Activated CD4-positive, alpha-beta T cell treated with anti-CD3 and anti-CD28 coated beads, Interleukin-2, amount 10 ng/mL, durations not matched to agents 7 days and 5 days (primary cell): Measurements from ENCODE around the gene ZCCHC2. TPM values are rescaled to one million over a fixed set of nuclear protein-coding genes. Genes with fewer than 3 reads are reported as not detected.
A peak's percentile ranks its signal among the peaks of the same experiment; 100 is the strongest.

Experiments used
- CTCF ChIA-PET: fragments of 350-600 bp; sonication (Branson Sonifier 250); formaldehyde crosslinking; loops from one replicate; lab custom pipeline; 2021; ENCODE audit warnings: antibody characterized with exemption; lab: Charles Lee
- POLR2A ChIA-PET: fragments of 350-600 bp; sonication (Branson Sonifier 250); formaldehyde crosslinking; loops from one replicate; lab custom pipeline; 2021; ENCODE audit warnings: antibody characterized with exemption; lab: Charles Lee
- DNase-seq: peaks from one replicate; pipeline ENCODE4 v3.0.0-alpha.2; 2020
- H3K27ac Mint-ChIP-seq: one replicate; pipeline ENCODE4 v1.8.0; 2021; ENCODE audit warnings: mild to moderate bottlenecking, moderate library complexity, mixed read lengths
- H3K27me3 Mint-ChIP-seq: one replicate; pipeline ENCODE4 v1.8.0; 2021; ENCODE audit warnings: mixed read lengths
- H3K36me3 Mint-ChIP-seq: one replicate; pipeline ENCODE4 v1.8.0; 2021; ENCODE audit warnings: low read depth, mixed read lengths
- H3K4me1 Mint-ChIP-seq: one replicate; pipeline ENCODE4 v1.8.0; 2021; ENCODE audit warnings: mixed read lengths
- H3K4me3 Mint-ChIP-seq: one replicate; pipeline ENCODE4 v1.8.0; 2021; ENCODE audit warnings: mild to moderate bottlenecking, moderate library complexity, mixed read lengths
- H3K9me3 Mint-ChIP-seq: one replicate; pipeline ENCODE4 v1.8.0; 2021; ENCODE audit warnings: mixed read lengths
- total RNA-seq, 2 experiments: library from RNA; stranded (reverse); gene quantifications; one replicate each; pipeline ENCODE4 v1.2.3, GENCODE V29; 2021

Gene ZCCHC2
- total RNA-seq, 2 experiments from 2014 or later: 55.1 to 62.5 TPM

DNA sequence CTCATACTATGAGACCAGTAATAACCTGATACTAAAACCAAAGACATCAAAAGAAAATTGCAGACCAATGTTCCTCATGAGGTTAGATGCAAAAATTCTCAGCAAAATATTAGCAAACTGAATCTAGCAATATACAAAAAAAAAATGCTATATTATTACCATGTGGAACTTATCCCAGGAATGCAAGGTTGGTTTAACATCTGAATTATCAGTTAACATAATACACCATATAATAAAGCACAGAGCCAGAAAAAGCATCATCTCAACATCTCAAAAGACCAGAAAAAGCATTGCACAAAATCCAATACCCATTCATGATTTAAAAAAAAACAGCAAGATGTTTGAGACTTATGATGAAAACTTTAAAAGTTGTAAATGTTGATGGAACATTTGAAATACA is 8.3 kb upstream of the ZCCHC2 start:
- Mint-ChIP-seq H3K36me3 (peaks cover 63% of the 10 kb centered on the region), H3K27ac (no peak overlapping the region), H3K4me1 (peaks cover 11% of the 10 kb centered on the region), H3K4me3 (no peak overlapping the region), H3K27me3 (peaks cover 4% of the 10 kb centered on the region), H3K9me3 (peaks cover 58% of the 10 kb centered on the region)
- no peak for DNase-seq
- CTCF ChIA-PET: no interaction called here
- POLR2A ChIA-PET: no interaction called here

- no peak overlapping the region for H3K27ac Mint-ChIP-seq
- ChIA-PET CTCF (no interaction called here), POLR2A (interaction anchor here (0.6 kb wide), 1 partner anchor 49 kb away, joined by 6 read pairs; no protein-coding TSS in a partner anchor)
- no peak for DNase-seq
- peaks cover 21% of the 10 kb centered on the region for H3K4me1 Mint-ChIP-seq
- H3K36me3 Mint-ChIP-seq: peaks cover 67% of the 10 kb centered on the region
- no peak overlapping the region for H3K4me3 Mint-ChIP-seq
- peaks cover 4% of the 10 kb centered on the region for H3K27me3 Mint-ChIP-seq
- H3K9me3 Mint-ChIP-seq: peaks cover 48% of the 10 kb centered on the region
Observed at GRCh38 chr18:62516242-62516641, 6.6 kb upstream of the ZCCHC2 start.

DNA sequence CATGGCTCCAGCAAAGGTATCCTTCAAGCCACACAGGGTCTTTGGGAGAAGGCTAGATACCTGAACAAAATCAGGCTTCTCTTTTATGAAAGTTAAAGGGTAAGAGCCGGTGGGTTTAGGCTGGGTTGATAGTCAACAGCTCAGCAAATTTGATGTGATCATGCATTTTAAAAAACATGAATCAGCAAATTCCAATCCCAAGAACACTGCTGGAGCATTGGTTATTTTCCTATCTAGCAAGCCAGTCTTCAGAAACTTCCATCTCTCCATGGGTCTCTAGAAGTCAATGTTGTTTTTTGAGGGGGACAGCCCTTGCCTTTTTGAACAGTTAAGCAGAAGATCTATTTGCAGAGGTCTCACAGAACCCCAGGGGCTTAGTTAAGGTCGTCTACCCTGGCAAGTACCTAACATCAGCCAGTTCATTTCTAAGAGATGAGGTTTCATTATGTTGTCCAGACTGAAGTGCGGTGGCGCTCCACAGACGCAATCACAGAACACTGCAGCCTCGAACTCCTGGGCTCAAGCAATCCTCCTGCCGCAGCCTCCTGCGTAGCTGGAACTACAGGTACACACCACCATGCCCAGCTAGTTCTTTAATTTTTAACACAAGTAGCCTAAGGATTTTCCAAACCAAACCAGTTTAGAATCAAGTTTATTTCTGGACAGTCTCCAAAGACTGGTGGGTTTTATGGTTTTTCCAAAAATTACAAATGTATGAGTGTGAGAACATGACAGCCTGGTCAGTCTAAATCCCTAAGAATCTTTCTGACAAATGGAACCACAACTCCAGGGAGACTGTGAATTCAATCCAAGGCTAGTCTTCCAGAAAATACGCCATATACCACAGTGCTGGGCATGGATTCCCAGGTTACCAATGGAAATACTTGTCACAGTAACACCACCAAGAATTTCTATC is 4.1 kb upstream of the ZCCHC2 start:
- Mint-ChIP-seq H3K4me1 (peaks cover 25% of the 10 kb centered on the region), H3K27me3 (peaks cover 4% of the 10 kb centered on the region), H3K4me3 (no peak overlapping the region), H3K9me3 (peaks cover 28% of the 10 kb centered on the region), H3K36me3 (peaks cover 48% of the 10 kb centered on the region), H3K27ac (no peak overlapping the region)
- CTCF ChIA-PET: interaction anchor here (1.0 kb wide), 1 partner anchor 10 kb away, joined by 3 read pairs; no protein-coding TSS in a partner anchor
- POLR2A ChIA-PET: no interaction called here
- DNase-seq: no peak

DNA sequence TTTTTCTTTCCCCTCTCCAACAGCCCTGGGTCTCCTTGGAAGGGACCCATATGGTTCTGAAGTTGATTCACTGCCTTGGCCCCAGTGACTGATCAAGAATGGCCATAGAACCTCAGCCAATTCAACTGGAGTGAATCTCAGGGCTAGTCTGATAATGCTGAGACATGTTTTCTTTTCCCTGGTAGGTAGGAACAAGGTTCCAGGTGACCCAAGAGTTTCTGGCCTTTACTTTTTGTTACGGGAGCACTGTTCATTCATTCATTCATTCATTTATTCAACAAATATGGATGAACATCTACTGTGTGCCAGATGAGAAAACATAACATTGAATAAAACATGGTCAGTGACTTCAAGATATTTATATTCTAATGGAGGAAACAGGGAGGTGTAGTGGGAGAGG is 3.1 kb upstream of the ZCCHC2 start:
- Mint-ChIP-seq H3K27ac (no peak overlapping the region), H3K4me1 (peaks cover 25% of the 10 kb centered on the region), H3K36me3 (peaks cover 42% of the 10 kb centered on the region), H3K4me3 (no peak overlapping the region), H3K27me3 (no peaks in the 10 kb centered on the region), H3K9me3 (peaks cover 18% of the 10 kb centered on the region)
- CTCF ChIA-PET: interaction anchor here (1.4 to 4.0 kb wide), 3 partner anchors 8 to 98 kb away, joined by 3 to 33 read pairs (median 19); no protein-coding TSS in a partner anchor
- DNase-seq: no peak
- POLR2A ChIA-PET: no interaction called here

DNA sequence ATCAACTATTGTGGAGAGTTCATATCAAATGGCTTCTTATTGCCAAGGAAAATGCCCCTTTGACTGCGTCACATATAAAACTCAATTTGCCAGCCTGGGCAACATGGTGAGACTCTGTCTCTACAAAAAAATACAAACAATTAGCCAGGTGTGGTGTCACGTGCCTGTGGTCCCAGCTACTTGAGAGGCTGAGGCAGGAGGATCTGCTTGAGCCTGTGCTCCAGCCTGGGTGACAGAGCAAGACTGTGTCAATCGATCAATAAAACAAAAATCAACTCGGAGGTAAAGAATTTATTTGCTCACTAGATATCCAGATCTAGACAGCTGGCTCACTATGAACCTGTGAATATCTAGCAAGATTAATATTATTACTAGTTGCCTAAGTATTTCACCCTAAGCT is 1.7 kb upstream of the ZCCHC2 start:
- Mint-ChIP-seq H3K9me3 (peaks cover 14% of the 10 kb centered on the region), H3K4me1 (peaks cover 27% of the 10 kb centered on the region), H3K36me3 (peaks cover 56% of the 10 kb centered on the region), H3K27me3 (no peaks in the 10 kb centered on the region), H3K4me3 (peak overlapping the region; percentile 96), H3K27ac (peak overlapping the region; percentile 95)
- no peak for DNase-seq
- POLR2A ChIA-PET: no interaction called here
- CTCF ChIA-PET: interaction anchor here (0.6 to 4.0 kb wide), 6 partner anchors 9 to 300 kb away, joined by 3 to 33 read pairs (median 4); no protein-coding TSS in a partner anchor

DNA sequence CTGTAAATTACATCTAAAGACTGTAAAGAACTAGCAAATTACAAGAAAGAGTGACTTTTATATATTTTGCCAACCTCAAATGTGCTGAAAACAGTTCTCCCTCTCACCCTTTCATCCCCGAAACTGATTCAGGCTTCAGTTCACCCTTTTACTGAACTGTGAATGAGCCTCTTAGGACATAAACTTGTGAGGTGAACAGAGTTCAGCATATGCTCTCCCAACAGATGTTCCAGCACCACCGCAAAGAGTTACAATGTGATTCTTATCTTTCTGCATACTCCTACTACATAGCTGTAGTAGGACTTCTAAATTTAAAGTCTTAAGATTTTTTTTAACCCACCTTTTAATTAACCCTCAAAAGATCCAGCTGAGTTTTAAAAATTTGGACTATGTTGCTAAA is 1.2 kb upstream of the ZCCHC2 start:
- peaks cover 14% of the 10 kb centered on the region for H3K9me3 Mint-ChIP-seq
- H3K27ac Mint-ChIP-seq: peak overlapping the region; percentile 95
- ChIA-PET POLR2A (no interaction called here), CTCF (interaction anchor here (0.7 to 4.0 kb wide), 6 partner anchors 10 to 329 kb away, joined by 3 to 33 read pairs (median 4); no protein-coding TSS in a partner anchor)
- H3K36me3 Mint-ChIP-seq: peaks cover 59% of the 10 kb centered on the region
- peaks cover 27% of the 10 kb centered on the region for H3K4me1 Mint-ChIP-seq
- H3K27me3 Mint-ChIP-seq: no peaks in the 10 kb centered on the region
- peak; percentile 28 for DNase-seq
- peak overlapping the region; percentile 96 for H3K4me3 Mint-ChIP-seq

DNA sequence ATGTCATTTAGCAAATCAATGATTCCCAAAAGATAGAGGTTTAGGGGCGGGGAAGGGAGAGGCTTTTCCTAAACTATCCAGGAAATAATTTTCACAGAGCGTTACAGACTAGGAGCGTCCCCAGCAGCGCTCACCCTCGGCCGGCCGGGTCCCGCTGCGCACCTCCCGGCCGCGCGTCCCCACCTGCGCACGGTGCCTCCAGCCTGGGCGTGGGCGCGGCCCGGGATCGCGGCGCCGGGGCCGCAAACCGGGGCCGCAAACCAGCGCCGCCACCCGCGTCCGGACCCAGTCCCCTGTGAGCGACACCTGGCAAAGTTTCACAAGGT is 684 bp upstream of the ZCCHC2 start:
- CTCF ChIA-PET: interaction anchor here (0.7 to 4.0 kb wide), 6 partner anchors 10 to 329 kb away, joined by 3 to 33 read pairs (median 4); no protein-coding TSS in a partner anchor
- no peaks in the 10 kb centered on the region for H3K27me3 Mint-ChIP-seq
- peak overlapping the region; percentile 95 for H3K27ac Mint-ChIP-seq
- H3K4me3 Mint-ChIP-seq: peak overlapping the region; percentile 96
- no peak for DNase-seq
- POLR2A ChIA-PET: interaction anchor here (1.0 kb wide), 1 partner anchor 16 kb away, joined by 7 read pairs; no protein-coding TSS in a partner anchor
- H3K4me1 Mint-ChIP-seq: peaks cover 30% of the 10 kb centered on the region
- peaks cover 56% of the 10 kb centered on the region for H3K36me3 Mint-ChIP-seq
- H3K9me3 Mint-ChIP-seq: peaks cover 14% of the 10 kb centered on the region

DNA sequence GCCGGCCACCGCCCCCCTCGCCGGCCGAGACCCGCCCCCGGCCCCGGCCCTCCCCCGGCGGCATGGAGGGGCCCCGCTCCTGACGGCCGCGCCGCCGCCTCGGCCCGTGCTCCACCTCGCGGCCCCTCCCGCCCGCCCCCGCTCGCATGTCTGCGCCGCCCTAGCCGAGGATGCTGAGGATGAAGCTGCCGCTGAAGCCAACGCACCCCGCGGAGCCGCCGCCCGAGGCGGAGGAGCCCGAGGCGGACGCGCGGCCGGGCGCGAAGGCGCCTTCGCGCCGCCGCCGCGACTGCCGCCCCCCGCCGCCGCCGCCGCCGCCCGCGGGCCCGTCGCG is 397 bp downstream of the ZCCHC2 start:
- Mint-ChIP-seq H3K27me3 (no peaks in the 10 kb centered on the region), H3K4me3 (no peak overlapping the region), H3K36me3 (peaks cover 54% of the 10 kb centered on the region), H3K9me3 (peaks cover 7% of the 10 kb centered on the region), H3K4me1 (peaks cover 37% of the 10 kb centered on the region), H3K27ac (no peak overlapping the region)
- POLR2A ChIA-PET: interaction anchor here (0.6 to 1.0 kb wide), 2 partner anchors 17 to 103 kb away, joined by 3 to 7 read pairs; no protein-coding TSS in a partner anchor
- CTCF ChIA-PET: interaction anchor here (3.7 to 4.0 kb wide), 2 partner anchors 11 to 17 kb away, joined by 19 to 33 read pairs; no protein-coding TSS in a partner anchor
- DNase-seq: no peak

- Mint-ChIP-seq H3K27ac (peak overlapping the region; percentile 98), H3K27me3 (no peaks in the 10 kb centered on the region), H3K4me3 (peak overlapping the region; percentile 98), H3K9me3 (peaks cover 3% of the 10 kb centered on the region), H3K4me1 (peaks cover 42% of the 10 kb centered on the region), H3K36me3 (peaks cover 50% of the 10 kb centered on the region)
- ChIA-PET CTCF (interaction anchor here (1.1 kb wide), 1 partner anchor 17 kb away, joined by 3 read pairs; no protein-coding TSS in a partner anchor), POLR2A (no interaction called here)
- DNase-seq: peak; percentile 50
Observed at GRCh38 chr18:62523631-62524439, 1.0 kb downstream of the ZCCHC2 start.

- ChIA-PET POLR2A (no interaction called here), CTCF (interaction anchor here (1.1 kb wide), 1 partner anchor 18 kb away, joined by 3 read pairs; no protein-coding TSS in a partner anchor)
- Mint-ChIP-seq H3K36me3 (peaks cover 48% of the 10 kb centered on the region), H3K27me3 (no peaks in the 10 kb centered on the region), H3K9me3 (no peaks in the 10 kb centered on the region), H3K27ac (peak overlapping the region; percentile 98), H3K4me1 (peaks cover 46% of the 10 kb centered on the region), H3K4me3 (peak overlapping the region; percentile 98)
- peak; percentile 48 for DNase-seq
Observed at GRCh38 chr18:62524440-62525200, 1.8 kb downstream of the ZCCHC2 start.

- Mint-ChIP-seq H3K9me3 (no peaks in the 10 kb centered on the region), H3K27ac (peak overlapping the region; percentile 98), H3K36me3 (peaks cover 49% of the 10 kb centered on the region), H3K4me1 (peaks cover 47% of the 10 kb centered on the region), H3K4me3 (peak overlapping the region; percentile 98), H3K27me3 (no peaks in the 10 kb centered on the region)
- ChIA-PET POLR2A (no interaction called here), CTCF (interaction anchor here (1.4 kb wide), 1 partner anchor 21 kb away, joined by 5 read pairs; no protein-coding TSS in a partner anchor)
- DNase-seq: no peak
Observed at GRCh38 chr18:62525608-62526007, 2.8 kb downstream of the ZCCHC2 start.
